HEK293 (cell line): Measurements from ENCODE around the gene KCNQ1.

ENCODE experiments used
- RBAK ChIP-seq: fragments of 450-650 bp; formaldehyde crosslinking; IDR thresholded peaks from 2 replicates; pipeline ENCODE4 v1.5.1; 2016; ENCODE audit warnings: missing biosample characterization, missing genetic modification characterization
- ZNF624 ChIP-seq: fragments of 450-650 bp; formaldehyde crosslinking; IDR thresholded peaks from 2 replicates; pipeline ENCODE4 v1.5.1; 2017; ENCODE audit warnings: missing biosample characterization, missing genetic modification characterization
- TF ChIP-seq, protein P1 (sequence below): fragments of 450-650 bp; formaldehyde crosslinking; IDR thresholded peaks from 2 replicates; pipeline ENCODE4 v1.5.1; 2016; ENCODE audit warnings: missing biosample characterization, missing genetic modification characterization
- TF ChIP-seq, protein P2 (sequence below): fragments of 450-650 bp; formaldehyde crosslinking; IDR thresholded peaks from 2 replicates; pipeline ENCODE4 v1.5.1; 2016; ENCODE audit warnings: missing biosample characterization, missing genetic modification characterization

DNA sequence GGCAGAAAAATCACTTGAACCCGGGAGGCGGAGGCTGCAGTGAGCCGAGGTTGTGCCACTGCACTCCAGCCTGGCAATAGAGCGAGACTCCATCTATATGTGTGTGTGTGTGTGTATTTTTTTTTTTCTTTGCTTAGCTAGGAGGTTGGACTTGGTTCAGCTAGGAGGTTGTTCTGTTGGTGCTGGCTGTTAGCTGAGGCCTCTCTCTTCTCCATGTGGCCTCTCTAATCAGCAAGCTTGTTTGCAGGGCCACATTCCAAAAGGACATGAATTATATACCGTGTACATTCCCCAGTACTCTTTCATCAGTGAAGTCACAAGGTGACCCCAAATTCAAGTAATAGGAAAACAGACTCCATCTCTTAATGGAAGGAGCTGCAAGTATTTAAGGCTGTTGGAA is 322.3 kb downstream of the KCNQ1 start:
- TF ChIP-seq, protein P1, sequence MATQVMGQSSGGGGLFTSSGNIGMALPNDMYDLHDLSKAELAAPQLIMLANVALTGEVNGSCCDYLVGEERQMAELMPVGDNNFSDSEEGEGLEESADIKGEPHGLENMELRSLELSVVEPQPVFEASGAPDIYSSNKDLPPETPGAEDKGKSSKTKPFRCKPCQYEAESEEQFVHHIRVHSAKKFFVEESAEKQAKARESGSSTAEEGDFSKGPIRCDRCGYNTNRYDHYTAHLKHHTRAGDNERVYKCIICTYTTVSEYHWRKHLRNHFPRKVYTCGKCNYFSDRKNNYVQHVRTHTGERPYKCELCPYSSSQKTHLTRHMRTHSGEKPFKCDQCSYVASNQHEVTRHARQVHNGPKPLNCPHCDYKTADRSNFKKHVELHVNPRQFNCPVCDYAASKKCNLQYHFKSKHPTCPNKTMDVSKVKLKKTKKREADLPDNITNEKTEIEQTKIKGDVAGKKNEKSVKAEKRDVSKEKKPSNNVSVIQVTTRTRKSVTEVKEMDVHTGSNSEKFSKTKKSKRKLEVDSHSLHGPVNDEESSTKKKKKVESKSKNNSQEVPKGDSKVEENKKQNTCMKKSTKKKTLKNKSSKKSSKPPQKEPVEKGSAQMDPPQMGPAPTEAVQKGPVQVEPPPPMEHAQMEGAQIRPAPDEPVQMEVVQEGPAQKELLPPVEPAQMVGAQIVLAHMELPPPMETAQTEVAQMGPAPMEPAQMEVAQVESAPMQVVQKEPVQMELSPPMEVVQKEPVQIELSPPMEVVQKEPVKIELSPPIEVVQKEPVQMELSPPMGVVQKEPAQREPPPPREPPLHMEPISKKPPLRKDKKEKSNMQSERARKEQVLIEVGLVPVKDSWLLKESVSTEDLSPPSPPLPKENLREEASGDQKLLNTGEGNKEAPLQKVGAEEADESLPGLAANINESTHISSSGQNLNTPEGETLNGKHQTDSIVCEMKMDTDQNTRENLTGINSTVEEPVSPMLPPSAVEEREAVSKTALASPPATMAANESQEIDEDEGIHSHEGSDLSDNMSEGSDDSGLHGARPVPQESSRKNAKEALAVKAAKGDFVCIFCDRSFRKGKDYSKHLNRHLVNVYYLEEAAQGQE, result no peak
- TF ChIP-seq, protein P2, sequence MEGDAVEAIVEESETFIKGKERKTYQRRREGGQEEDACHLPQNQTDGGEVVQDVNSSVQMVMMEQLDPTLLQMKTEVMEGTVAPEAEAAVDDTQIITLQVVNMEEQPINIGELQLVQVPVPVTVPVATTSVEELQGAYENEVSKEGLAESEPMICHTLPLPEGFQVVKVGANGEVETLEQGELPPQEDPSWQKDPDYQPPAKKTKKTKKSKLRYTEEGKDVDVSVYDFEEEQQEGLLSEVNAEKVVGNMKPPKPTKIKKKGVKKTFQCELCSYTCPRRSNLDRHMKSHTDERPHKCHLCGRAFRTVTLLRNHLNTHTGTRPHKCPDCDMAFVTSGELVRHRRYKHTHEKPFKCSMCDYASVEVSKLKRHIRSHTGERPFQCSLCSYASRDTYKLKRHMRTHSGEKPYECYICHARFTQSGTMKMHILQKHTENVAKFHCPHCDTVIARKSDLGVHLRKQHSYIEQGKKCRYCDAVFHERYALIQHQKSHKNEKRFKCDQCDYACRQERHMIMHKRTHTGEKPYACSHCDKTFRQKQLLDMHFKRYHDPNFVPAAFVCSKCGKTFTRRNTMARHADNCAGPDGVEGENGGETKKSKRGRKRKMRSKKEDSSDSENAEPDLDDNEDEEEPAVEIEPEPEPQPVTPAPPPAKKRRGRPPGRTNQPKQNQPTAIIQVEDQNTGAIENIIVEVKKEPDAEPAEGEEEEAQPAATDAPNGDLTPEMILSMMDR (tag by site-specific recombination), result no peak
- TF ChIP-seq ZNF624 (tag by site-specific recombination) (no peak), RBAK (tag by site-specific recombination) (no peak)
